Inferior parietal cortex (tissue), 1 donor: ENCODE measurements around the gene GPR162.

Experiments
- DNase-seq: peaks from one replicate; pipeline ENCODE4 v3.0.0-alpha.2; 2016; ENCODE audit errors: extremely low spot score

GPR162 gene

GRCh38 chr12:6834873-6835272 lies 13.3 kb downstream of the GPR162 start:
- DNase-seq = no peak

- DNase-seq = no peak
Measured at GRCh38 chr12:6836851-6837250, 15.2 kb downstream of the GPR162 start.

GRCh38 chr12:6837370-6838060 lies 15.9 kb downstream of the GPR162 start:
- no peak for DNase-seq

- DNase-seq = no peak
Measured at GRCh38 chr12:6838854-6839253, 17.2 kb downstream of the GPR162 start.

- DNase-seq = no peak
Measured at GRCh38 chr12:6839482-6840201, 18.0 kb downstream of the GPR162 start.

- no peak for DNase-seq
Measured at GRCh38 chr12:6840330-6840729, 18.7 kb downstream of the GPR162 start.

GRCh38 chr12:6840761-6841515 lies 19.3 kb downstream of the GPR162 start, which contains the start of gene GNB3:
Gene GNB3, plus strand, starts transcription at chr12:6840925. Its CDS starts 363 bp downstream, at chr12:6841288.
- DNase-seq = no peak

GRCh38 chr12:6842075-6842474 lies 20.5 kb downstream of the GPR162 start:
- no peak for DNase-seq

GRCh38 chr12:6843118-6843902 lies 21.7 kb downstream of the GPR162 start:
- no peak for DNase-seq

GRCh38 chr12:6845395-6845794 lies 23.8 kb downstream of the GPR162 start:
- DNase-seq = no peak

- no peak for DNase-seq
Measured at GRCh38 chr12:6846316-6846869, 24.8 kb downstream of the GPR162 start.

GRCh38 chr12:6847676-6848075 lies 26.1 kb downstream of the GPR162 start:
- DNase-seq = no peak

- no peak for DNase-seq
Measured at GRCh38 chr12:6849427-6849826, 27.8 kb downstream of the GPR162 start.

- no peak for DNase-seq
Measured at GRCh38 chr12:6849976-6850560, 28.4 kb downstream of the GPR162 start.

- DNase-seq = no peak
Measured at GRCh38 chr12:6850796-6851152, 29.2 kb downstream of the GPR162 start.

- peak; percentile 97 for DNase-seq
Measured at GRCh38 chr12:6851153-6851920, 29.7 kb downstream of the GPR162 start, which contains the start of gene CDCA3. Gene CDCA3, minus strand, starts transcription at chr12:6851286. Its CDS starts 334 bp downstream, at chr12:6850952.

GRCh38 chr12:6851921-6852650 lies 30.5 kb downstream of the GPR162 start, which contains the start of gene USP5:
Gene USP5, plus strand, starts transcription at chr12:6852150. Its CDS starts 30 bp downstream, at chr12:6852180.
- peak; percentile 99 for DNase-seq

GRCh38 chr12:6852651-6853354 lies 31.2 kb downstream of the GPR162 start:
- DNase-seq = peak; percentile 32

GRCh38 chr12:6853626-6854025 lies 32.0 kb downstream of the GPR162 start:
- no peak for DNase-seq
